ENCODE data around the gene SFRP2.

GRCh38 chr4:153798901-153799693, 10.2 kb upstream of the SFRP2 start:
- TF ChIP-seq CTCF (IDR thresholded peaks at IDR 0.05): no peak
- no peak for TF ChIP-seq POLR2AphosphoS5 (IDR thresholded peaks at IDR 0.05)

All from breast epithelium (tissue), 3 donors.